ENCODE results near the gene BAG3.
A peak's percentile ranks its signal among the peaks of the same experiment; 100 is the strongest.

BAG3 gene

DNA sequence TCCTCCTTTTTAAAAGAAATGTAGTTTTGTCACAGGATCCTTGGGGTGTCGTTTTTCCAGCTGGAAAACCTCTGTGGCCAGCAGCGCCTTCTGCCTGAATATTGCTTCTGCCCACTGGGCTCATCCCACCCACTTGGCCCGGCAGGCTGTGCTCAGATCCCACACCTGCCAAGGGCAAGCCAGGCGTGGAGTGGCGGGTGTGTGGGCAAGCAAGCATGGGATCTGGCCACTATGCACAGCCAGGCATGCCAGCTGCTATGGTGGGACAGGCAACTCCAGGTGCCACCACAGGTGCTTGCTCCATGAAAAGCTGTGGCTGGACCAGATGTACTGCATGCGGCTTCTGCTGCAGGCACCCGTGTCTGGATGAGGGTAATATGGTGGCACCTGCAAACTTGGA lies 43.4 kb downstream of the BAG3 start:
- Histone ChIP-seq H3K4me3 (replicated peaks; ENCODE audit: low read depth, low read length) (no peak overlapping the region), H3K27me3 (replicated peaks; ENCODE audit: control insufficient read depth, insufficient read depth, low read length) (no peaks in the 10 kb centered on the region), H3K36me3 (ENCODE audit: control insufficient read depth, insufficient read depth, low read length) (no peaks in the 10 kb centered on the region)
- TF ChIP-seq, protein P1, sequence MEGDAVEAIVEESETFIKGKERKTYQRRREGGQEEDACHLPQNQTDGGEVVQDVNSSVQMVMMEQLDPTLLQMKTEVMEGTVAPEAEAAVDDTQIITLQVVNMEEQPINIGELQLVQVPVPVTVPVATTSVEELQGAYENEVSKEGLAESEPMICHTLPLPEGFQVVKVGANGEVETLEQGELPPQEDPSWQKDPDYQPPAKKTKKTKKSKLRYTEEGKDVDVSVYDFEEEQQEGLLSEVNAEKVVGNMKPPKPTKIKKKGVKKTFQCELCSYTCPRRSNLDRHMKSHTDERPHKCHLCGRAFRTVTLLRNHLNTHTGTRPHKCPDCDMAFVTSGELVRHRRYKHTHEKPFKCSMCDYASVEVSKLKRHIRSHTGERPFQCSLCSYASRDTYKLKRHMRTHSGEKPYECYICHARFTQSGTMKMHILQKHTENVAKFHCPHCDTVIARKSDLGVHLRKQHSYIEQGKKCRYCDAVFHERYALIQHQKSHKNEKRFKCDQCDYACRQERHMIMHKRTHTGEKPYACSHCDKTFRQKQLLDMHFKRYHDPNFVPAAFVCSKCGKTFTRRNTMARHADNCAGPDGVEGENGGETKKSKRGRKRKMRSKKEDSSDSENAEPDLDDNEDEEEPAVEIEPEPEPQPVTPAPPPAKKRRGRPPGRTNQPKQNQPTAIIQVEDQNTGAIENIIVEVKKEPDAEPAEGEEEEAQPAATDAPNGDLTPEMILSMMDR (IDR thresholded peaks at IDR 0.05; ENCODE audit: insufficient read depth, low read length, poor library complexity, severe bottlenecking), result no peak
- DNase-seq (ENCODE audit: extremely low read depth, insufficient read length), result no peak

DNA sequence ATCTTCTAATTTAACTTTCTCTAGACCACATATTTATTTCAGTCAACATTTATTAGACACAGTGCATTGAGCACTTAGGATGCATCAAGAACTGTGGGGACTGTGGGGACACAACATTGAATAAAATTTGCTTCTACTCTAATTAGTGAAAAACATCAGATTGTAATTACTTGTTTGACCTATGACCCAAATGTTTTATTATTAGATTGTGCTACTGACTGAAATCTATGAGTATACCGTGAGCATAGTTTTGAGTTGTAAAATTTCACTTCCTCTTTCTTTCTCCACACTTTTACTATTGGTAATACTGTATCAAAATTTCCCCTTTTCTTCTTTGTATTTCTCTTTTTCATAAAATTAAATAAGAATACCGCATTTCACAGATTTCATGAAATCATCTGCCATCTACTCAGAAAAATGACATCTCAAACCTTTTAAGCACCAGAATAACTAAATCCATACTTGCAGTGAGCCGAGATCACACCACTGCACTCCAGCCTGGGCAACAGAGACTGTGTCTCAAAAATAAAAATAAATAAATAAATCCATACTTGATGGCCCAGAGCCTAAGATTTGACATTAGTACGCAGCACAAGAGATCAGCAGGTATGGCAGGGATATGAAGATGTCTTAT lies 49.3 kb downstream of the BAG3 start:
- Histone ChIP-seq H3K4me3 (replicated peaks; ENCODE audit: low read depth, low read length) (no peak overlapping the region), H3K27me3 (replicated peaks; ENCODE audit: control insufficient read depth, insufficient read depth, low read length) (no peaks in the 10 kb centered on the region), H3K36me3 (ENCODE audit: control insufficient read depth, insufficient read depth, low read length) (no peaks in the 10 kb centered on the region)
- TF ChIP-seq, protein P1 (IDR thresholded peaks at IDR 0.05; ENCODE audit: insufficient read depth, low read length, poor library complexity, severe bottlenecking), result no peak
- DNase-seq (ENCODE audit: extremely low read depth, insufficient read length), result peak; percentile 79

DNA sequence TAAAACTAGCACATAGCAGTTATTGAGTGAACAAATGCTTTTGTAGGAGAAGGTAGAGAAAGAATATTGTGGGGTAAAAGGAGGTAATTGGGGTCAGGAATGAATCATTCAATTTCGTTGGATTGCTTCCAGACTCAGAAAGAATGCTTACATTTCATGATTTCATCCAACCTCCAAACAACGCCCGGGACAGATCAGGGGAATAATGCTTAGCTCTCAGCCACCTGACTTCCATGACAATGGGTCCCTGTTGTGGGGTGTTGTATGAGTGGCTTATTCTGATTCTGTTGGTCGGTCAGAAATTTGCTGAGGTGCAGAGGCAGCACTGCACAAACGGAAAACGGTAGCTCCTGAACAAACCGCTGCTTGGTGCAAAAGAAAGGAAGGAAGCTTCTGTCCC lies 50.7 kb downstream of the BAG3 start:
- no peaks in the 10 kb centered on the region for H3K36me3 ChIP-seq (ENCODE audit: control insufficient read depth, insufficient read depth, low read length)
- TF ChIP-seq, protein P1 (IDR thresholded peaks at IDR 0.05; ENCODE audit: insufficient read depth, low read length, poor library complexity, severe bottlenecking), result no peak
- no peaks in the 10 kb centered on the region for H3K27me3 ChIP-seq (replicated peaks; ENCODE audit: control insufficient read depth, insufficient read depth, low read length)
- DNase-seq (ENCODE audit: extremely low read depth, insufficient read length), result no peak
- no peak overlapping the region for H3K4me3 ChIP-seq (replicated peaks; ENCODE audit: low read depth, low read length)

DNA sequence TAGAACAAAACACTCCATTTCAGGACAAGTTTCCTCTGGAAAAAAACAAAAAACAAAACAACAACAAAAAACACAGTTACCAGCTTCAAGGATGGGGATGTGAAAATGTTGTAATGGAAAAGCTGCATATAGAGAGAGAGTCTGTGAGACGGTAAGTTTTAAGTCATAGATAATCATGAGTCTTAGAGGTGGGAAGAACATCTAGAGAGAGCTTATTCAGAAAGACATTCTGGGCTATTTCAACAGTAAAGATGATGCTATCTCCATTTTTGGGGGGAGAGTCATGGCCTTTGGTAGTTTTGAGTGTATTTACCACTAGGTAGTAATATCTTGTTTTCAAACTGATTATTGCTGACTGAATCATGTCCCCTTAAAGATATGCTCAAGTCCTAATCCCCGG lies 51.4 kb downstream of the BAG3 start:
- DNase-seq (ENCODE audit: extremely low read depth, insufficient read length), result no peak
- Histone ChIP-seq H3K4me3 (replicated peaks; ENCODE audit: low read depth, low read length) (no peak overlapping the region), H3K36me3 (ENCODE audit: control insufficient read depth, insufficient read depth, low read length) (no peaks in the 10 kb centered on the region), H3K27me3 (replicated peaks; ENCODE audit: control insufficient read depth, insufficient read depth, low read length) (no peaks in the 10 kb centered on the region)
- TF ChIP-seq, protein P1 (IDR thresholded peaks at IDR 0.05; ENCODE audit: insufficient read depth, low read length, poor library complexity, severe bottlenecking), result no peak

DNA sequence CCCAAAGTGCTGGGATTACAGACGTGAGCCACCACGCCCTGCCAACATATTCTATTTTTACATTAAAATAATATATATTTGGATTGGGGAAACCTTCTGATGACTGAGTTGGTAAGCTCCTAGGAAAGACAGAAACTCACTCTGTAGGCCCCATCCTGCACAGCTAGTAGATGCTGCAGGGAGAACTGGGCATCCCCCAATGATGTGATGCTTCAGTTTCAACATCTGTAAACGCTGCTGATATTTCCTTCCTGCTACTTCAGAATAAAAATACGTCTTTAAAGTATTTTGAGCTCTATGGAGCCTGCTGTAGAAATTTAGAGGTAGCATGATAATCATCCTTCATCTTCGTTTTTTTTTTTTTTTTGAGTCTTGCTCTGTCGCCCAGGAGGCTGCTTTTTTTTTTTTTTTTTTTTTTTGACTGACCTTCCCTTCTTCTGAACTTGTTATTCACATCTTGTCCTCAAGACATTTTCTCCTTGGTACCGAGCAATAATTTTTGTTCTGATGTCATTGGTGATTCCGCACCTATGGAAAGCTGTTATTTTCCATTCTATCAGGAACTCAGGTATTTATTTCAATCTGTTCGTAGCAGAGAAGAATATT lies 52.8 kb downstream of the BAG3 start:
- Histone ChIP-seq H3K4me3 (replicated peaks; ENCODE audit: low read depth, low read length) (peak overlapping the region; percentile 26; the same call in 1 of the 2 replicates), H3K27me3 (replicated peaks; ENCODE audit: control insufficient read depth, insufficient read depth, low read length) (no peaks in the 10 kb centered on the region), H3K36me3 (ENCODE audit: control insufficient read depth, insufficient read depth, low read length) (no peaks in the 10 kb centered on the region)
- peak; percentile 67 for DNase-seq (ENCODE audit: extremely low read depth, insufficient read length)
- TF ChIP-seq, protein P1 (IDR thresholded peaks at IDR 0.05; ENCODE audit: insufficient read depth, low read length, poor library complexity, severe bottlenecking), result no peak

Measured in GM06990 (cell line).